NB4 (cell line): ENCODE results near the gene NEB.
A peak's percentile ranks its signal among the peaks of the same experiment; 100 is the strongest.

Experiments
- DNase-seq: peaks from one replicate; pipeline ENCODE4 v3.0.0; 2010; ENCODE audit warnings: low read depth
- H3K4me3 ChIP-seq: one replicate; pipeline ENCODE4 v1.5.1; 2011; ENCODE audit warnings: mild to moderate bottlenecking, low read depth, low read length, moderate library complexity
- MAX ChIP-seq: IDR thresholded peaks from 2 replicates; pipeline ENCODE4 v1.6.1; 2011; ENCODE audit warnings: low read depth, low read length
- MYC ChIP-seq: IDR thresholded peaks from 2 replicates; pipeline ENCODE4 v1.6.1; 2011; ENCODE audit warnings: low read depth, low read length
- POLR2A ChIP-seq: IDR thresholded peaks from 2 replicates; pipeline ENCODE4 v1.6.1; 2011; ENCODE audit warnings: mild to moderate bottlenecking; ENCODE audit not compliant: insufficient read length; ENCODE audit errors: extremely low read depth
- TF ChIP-seq, protein P1 (sequence below): IDR thresholded peaks from one replicate; pipeline ENCODE4 v1.5.1; 2012; ENCODE audit warnings: low read depth, low read length

Gene NEB

DNA sequence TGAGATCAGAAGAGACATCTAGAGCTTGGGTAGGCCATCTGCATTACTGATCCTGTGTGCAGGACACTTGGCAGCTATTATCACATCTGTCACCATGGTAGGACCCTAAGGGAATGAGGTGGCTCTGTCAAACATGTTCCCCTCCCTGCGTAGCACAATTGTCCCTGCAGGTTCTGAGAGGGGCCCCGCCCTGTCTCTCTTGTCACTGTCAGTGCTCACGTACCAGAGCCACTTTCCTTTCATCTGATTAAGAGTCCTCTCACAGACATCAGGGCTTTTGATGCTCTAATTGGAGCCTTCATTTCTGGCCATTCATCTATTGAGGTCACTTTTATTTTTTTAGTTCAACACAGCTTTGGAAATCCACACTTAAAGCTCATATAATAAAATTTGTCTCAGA lies 38.5 kb downstream of the NEB start:
- DNase-seq = no peak
- no peak overlapping the region for H3K4me3 ChIP-seq
- TF ChIP-seq MYC = no peak
- no peak for TF ChIP-seq MAX
- no peak for TF ChIP-seq POLR2A
- TF ChIP-seq, protein P1, sequence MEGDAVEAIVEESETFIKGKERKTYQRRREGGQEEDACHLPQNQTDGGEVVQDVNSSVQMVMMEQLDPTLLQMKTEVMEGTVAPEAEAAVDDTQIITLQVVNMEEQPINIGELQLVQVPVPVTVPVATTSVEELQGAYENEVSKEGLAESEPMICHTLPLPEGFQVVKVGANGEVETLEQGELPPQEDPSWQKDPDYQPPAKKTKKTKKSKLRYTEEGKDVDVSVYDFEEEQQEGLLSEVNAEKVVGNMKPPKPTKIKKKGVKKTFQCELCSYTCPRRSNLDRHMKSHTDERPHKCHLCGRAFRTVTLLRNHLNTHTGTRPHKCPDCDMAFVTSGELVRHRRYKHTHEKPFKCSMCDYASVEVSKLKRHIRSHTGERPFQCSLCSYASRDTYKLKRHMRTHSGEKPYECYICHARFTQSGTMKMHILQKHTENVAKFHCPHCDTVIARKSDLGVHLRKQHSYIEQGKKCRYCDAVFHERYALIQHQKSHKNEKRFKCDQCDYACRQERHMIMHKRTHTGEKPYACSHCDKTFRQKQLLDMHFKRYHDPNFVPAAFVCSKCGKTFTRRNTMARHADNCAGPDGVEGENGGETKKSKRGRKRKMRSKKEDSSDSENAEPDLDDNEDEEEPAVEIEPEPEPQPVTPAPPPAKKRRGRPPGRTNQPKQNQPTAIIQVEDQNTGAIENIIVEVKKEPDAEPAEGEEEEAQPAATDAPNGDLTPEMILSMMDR = no peak

DNA sequence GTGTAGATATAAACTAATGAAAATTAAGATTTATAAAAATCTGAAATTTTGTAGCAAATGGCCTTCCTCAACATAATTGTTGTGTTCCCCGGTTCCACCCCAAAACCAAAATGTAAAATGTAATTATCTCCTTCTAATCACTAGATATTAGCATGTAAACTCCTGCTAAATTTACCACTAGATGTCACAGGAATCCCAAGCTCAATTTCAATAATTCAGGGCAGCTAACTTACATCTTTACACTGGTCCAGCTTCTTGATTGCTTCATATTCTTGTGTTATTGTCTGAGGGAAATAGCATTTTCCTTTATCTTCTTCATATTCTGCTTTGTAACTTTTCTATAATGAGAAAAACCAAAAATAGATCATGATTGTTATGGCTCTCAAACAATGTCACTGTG lies 42.6 kb downstream of the NEB start:
- DNase-seq = no peak
- H3K4me3 ChIP-seq = no peak overlapping the region
- TF ChIP-seq, protein P1 = no peak
- no peak for TF ChIP-seq MAX
- TF ChIP-seq POLR2A = no peak
- TF ChIP-seq MYC = no peak

DNA sequence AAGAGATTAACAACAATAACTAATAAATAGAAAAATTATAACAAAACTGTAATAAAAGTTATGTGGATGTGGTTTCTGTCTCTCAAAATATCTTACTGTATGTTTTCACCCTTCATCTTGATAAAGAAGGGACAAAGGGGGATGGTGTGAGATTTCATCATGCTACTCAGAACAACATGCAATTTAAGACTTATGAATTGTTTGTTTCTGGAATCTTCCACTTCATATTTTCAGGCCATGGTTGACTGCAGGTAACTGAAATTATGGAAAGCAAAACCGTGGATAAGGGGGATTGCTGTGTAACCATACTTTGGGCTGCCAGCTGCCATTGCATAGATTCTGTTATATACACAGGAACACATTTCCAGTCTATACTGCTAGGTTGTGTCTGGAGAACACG lies 45.6 kb downstream of the NEB start:
- H3K4me3 ChIP-seq = no peak overlapping the region
- TF ChIP-seq MYC = no peak
- TF ChIP-seq POLR2A = no peak
- TF ChIP-seq, protein P1 = no peak
- TF ChIP-seq MAX = no peak
- DNase-seq = no peak

GRCh38 chr2:151682459-151683003 lies 51.7 kb downstream of the NEB start:
- no peak for DNase-seq
- no peak for TF ChIP-seq MAX
- H3K4me3 ChIP-seq = no peak overlapping the region

GRCh38 chr2:151681051-151681450 lies 53.2 kb downstream of the NEB start:
- no peak overlapping the region for H3K4me3 ChIP-seq
- DNase-seq = peak; percentile 7
- TF ChIP-seq MYC = no peak

- DNase-seq = no peak
- TF ChIP-seq MAX (no peak), POLR2A (no peak), MYC (no peak)
- TF ChIP-seq, protein P1 = no peak
- no peak overlapping the region for H3K4me3 ChIP-seq
Observed at GRCh38 chr2:151679994-151680393, 54.3 kb downstream of the NEB start.

DNA sequence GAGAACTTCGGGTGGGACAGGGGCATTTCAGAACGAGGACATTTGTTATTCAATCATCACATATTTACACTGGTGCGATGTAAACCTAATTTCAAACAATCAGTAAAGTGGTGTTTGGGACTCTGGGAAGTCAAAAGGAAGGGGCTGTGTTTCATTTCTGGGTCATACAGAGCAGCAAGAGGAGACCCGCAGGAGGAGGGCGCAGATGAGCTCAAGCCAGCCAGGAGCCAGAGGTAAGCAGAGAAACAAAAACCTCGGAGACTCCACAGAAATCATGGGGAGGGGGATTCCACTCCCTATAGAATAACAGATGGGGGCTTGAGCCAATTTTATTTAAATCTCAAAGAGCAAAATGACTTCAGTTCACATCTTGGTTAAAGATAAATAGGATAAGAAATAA lies 55.4 kb downstream of the NEB start:
- TF ChIP-seq, protein P1 = no peak
- TF ChIP-seq MYC = no peak
- no peak for TF ChIP-seq POLR2A
- no peak for TF ChIP-seq MAX
- no peak overlapping the region for H3K4me3 ChIP-seq
- DNase-seq = no peak
